Glomerular endothelial cell (primary cell): ENCODE results near the gene FRY. TPM values are rescaled to one million over a fixed set of nuclear protein-coding genes. Genes with fewer than 3 reads are reported as not detected.

Experiments used
- DNase-seq: peaks from one replicate; pipeline ENCODE4 v3.0.0-alpha.2; 2011; ENCODE audit warnings: low read depth, low spot score; ENCODE audit errors: extremely low read depth
- total RNA-seq: library from RNA; depleted of rRNA; stranded (reverse); fragments of >200 nt; gene quantifications from 2 replicates; pipeline ENCODE4 v1.2.3, GENCODE V29; 2015

The FRY gene
- total RNA-seq, 1 donor from 2014 or later, result 18.2 TPM

- no peak for DNase-seq
Measured at GRCh38 chr13:32016119-32016518, 15.5 kb upstream of the FRY start.

GRCh38 chr13:32016631-32017030, 14.9 kb upstream of the FRY start:
- no peak for DNase-seq

DNA sequence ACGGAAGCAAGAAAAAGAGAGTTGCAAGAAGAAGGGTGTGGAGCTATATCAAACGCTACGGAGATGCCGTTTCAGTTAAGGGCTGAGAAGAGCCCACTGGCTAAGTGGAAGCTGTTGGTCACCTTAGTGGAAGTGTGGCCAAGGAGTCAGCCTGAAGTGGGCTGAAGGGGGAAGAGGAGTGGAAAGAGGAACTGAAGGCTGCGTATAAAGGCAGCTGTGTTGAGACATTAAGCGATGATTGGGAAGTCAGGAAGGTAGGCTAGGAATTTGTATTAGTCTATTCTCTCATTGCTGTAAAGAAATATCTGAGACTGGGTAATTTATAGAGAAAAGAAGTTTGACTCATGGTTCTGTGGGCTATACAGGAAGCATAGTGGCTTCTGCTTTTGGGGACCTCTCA, 14.1 kb upstream of the FRY start:
- DNase-seq, result no peak

- DNase-seq, result peak; percentile 61
Measured at GRCh38 chr13:32019612-32020233, 11.9 kb upstream of the FRY start.

DNA sequence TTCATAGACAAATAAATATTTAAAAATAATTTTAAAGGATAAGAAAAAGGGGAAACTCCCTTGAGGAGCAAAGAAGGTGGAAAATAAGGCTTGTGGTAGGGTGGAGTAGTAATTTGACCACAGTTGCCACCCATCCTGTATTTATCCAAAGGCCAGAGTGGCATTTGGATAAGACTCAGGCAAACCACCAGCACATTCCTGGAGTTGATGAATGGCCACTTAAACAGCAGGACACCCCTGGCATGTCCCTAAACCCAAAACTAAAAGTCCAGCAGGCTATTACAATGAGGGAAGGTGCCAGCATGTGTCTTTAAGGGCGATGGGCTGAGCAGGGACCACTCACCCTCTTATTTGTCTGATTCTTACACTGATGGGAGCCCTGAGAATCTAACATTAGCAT, 9.8 kb upstream of the FRY start:
- DNase-seq, result no peak

- no peak for DNase-seq
Measured at GRCh38 chr13:32022311-32022710, 9.3 kb upstream of the FRY start.

- DNase-seq, result no peak
Measured at GRCh38 chr13:32023096-32023495, 8.5 kb upstream of the FRY start.

DNA sequence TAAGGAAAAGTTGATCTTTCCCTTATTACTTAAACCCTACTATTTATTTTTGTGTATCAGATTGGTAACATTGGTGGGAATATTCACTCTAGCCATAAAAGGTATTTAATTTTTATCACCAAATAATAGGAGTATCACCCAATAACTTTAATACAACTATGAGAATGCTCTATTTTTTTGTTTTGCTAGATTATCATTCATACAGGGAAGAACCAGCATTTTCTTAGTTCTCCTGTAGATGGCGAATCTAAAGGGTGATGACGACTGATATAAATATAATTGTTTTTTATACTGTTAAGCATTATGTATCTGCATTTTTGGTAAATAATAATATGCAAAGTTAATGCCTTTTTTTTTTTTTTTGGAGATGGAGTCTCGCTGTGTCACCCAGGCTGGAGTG, 7.9 kb upstream of the FRY start:
- DNase-seq, result no peak

DNA sequence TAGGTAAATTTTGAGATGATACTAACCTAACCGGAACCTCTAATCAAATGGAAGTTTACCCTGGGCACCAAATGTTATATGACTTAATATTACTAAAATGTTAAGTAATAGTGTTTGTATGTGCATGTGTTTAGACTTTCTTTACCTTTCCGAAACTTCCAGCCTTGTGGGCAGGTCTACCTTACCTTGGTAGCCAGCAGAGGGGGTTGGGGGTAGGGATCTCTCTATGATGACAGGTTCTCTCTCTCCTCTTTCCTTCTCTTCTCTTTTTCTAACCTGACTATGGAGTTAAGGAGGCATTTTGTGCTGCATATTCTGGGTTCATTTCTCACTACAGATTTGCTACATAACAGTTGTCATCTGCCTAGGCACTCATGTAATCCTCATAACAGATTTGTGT, 6.8 kb upstream of the FRY start:
- no peak for DNase-seq

DNA sequence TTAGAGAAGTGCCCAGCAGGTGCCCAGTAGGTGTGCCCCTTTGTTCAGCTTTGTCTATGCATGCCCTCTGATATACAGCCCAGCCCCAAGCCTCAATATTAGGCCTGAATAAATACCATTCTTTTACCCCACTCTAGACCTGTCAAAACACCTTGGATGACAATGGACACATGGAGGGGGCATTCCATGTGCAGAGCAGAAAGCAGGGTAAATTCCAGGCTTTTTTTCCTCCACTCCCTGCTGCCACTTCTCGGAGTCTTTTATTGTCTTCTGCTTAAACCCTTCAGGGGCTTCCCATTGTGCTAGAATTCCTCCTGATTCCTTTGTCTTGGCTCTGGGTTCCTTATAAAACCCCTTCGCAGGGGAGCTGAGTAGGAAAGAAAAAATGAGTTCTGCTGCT, 5.8 kb upstream of the FRY start:
- no peak for DNase-seq

DNA sequence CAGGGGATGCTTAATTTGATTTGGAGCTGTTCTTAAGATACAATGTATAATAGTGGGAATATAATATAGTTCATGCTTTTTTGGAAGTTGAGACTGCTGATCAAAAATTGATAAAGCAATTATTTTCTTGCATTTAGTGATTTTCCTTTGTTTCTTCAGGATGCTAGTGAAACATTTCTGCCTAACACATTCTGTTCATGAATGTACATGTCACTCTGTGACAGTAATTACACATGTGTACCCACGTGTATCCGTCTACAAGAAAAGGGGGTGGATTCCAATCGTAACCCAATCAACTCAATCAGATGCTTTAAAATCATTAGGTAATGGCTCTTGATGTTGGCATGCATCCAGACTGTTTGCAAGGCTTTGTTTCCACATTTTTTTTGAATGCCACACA, 5.0 kb upstream of the FRY start:
- DNase-seq, result no peak

- DNase-seq, result no peak
Measured at GRCh38 chr13:32028711-32029110, 2.9 kb upstream of the FRY start.

GRCh38 chr13:32029684-32030083, 1.9 kb upstream of the FRY start:
- no peak for DNase-seq

- no peak for DNase-seq
Measured at GRCh38 chr13:32031815-32032370, 319 bp downstream of the FRY start.

DNA sequence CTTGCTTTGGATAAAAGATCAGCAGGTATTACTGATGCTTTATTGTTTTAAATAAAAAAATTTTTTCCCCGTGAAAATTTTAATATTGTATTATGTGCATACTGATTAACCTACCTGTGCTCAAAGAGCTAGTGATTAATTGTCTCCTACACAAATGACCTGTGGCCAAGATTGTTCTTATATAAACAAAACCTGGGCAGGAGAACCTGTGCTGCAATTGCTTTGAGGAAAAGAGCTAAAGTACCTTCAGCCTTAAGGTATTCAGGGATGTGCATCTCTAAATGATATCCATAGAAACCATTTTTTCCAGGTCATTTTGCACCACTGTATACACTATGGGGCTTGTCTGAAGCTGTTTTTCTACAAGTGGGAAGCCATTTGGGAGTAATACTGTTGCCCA, 1.2 kb downstream of the FRY start:
- no peak for DNase-seq

DNA sequence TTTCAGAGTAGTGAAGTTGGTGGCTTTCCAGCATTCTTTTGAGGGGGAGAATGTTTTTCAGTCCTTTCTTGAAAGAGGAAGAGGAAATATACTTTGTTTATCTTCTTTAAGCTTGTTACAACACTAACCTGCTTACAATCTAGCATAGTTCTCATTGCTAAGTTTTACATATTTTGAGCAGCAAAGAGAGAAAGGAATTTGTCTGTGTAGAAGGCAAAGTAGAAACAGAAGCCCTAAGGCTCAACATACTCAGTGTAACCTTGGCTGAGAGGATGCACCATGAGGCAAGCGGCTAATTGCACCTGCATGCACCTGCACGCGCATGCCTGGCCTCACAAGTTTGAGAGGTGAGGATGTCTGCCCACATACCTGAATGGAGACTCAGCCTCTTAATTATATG, 2.2 kb downstream of the FRY start:
- no peak for DNase-seq

DNA sequence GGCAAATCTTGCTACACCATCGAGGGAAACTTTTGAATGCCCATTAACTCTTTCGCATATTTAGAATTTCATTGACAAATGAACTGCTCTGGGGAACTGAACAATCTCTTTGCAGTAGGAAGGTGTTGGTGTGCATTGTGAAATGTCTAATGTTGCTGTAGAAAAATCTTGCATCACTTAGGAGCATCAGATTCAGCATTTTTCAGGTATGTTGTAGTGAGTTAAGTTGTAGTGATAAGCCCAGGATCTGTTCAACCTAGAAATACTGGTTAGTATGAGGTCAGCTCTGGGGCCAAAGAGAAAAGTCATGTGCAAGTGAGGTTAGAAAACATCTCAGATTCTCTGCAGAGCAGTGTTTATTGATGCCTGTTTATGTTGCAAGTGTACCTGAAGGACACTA, 4.1 kb downstream of the FRY start:
- no peak for DNase-seq

DNA sequence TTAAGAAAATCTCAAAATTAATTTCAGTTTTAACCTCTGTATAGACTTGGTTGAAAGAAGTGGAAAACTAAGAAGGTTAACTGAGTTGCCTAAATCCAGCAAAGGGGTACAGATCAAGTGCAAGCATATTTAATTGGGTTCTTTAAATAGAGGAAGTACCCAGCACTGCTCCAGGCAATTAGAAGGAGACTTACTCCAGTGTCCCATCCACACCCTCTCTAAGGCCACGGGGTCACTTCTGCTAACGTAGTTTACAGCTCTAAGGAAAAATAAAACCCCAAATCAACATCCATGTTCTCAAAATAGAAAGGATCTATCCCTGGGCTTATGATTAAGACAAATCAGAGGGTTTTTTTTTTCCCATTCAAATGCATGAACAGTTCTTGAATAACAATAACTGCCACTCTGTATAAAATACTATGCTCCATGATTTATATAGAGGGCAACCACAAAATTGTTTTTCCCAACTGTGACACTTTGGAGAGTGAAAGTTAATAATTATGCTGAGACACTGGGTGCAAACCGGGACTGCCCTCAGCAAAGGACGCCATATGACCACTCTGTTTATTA, 4.6 kb downstream of the FRY start:
- DNase-seq, result no peak

- no peak for DNase-seq
Measured at GRCh38 chr13:32036757-32037156, 5.2 kb downstream of the FRY start.

DNA sequence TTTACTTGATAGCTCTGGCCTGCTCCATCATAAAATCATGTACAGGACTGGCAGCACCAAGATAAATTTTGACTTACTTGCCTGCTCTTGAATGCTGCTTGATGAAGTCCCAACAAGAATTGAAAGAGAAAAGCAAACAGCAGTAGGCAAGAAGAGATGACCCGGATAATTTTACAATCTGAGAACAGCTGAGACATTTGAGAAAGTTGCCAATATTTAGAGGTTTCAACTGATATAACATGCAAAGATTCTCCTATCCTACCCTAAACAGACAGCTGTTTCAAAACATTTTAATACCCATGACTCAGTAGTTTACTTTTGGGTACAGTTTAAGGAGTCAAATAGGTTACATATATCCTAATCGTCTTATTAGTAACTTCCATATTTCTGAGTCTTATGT, 5.9 kb downstream of the FRY start:
- no peak for DNase-seq

DNA sequence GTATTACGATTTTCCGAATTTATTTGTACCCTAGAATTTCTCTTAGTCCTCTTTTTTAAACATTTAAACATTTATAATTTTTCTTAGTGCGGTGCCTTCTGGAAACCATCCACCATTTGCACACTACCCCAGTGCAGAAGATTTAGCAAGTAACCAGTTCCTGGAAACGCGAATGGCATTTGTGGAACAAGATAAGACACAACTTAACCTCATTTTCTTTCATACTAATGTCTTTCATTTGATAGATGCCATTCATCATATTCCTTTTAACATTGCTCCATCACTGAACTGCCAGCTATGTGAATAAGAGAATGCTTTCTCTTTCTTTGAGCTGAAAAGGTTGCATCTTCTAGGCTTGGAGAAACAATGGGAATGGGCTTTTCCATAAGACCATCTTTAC, 6.8 kb downstream of the FRY start:
- no peak for DNase-seq

- DNase-seq, result no peak
Measured at GRCh38 chr13:32039056-32039455, 7.5 kb downstream of the FRY start.

DNA sequence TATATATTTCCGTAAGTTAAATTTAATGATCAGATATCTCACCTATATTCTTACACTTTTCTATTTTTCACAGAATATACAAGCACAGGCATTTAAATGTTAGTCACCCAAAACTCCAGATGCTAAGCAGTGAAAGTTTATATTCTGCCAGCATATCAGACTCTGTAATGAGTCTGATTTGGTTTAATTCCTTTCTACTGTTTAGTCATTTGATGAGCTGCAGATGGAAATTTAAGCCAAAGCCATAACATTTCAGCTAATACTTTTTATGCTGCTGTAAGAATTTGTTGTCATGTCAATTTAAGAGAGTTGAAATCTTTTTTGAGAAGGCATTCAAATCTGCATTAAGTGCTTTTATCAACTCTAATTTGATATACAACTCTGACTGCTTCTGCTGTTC, 8.0 kb downstream of the FRY start:
- no peak for DNase-seq
